Limb (tissue), 2 donors: ENCODE results near the gene LARGE1.
"Not testable (repeated sequence)": the region's sequence is repeated elsewhere in the genome, so short reads cannot be mapped to it uniquely, and the experiment has no call there.

Source experiments
- DNase-seq, 2 donors: peaks; one replicate each; pipeline ENCODE4 v3.0.0-alpha.2; 2016; ENCODE audit errors: extremely low spot score in 2 of 2

Gene LARGE1

GRCh38 chr22:33884829-33885228 lies 35.4 kb downstream of the LARGE1 start:
- DNase-seq: no peak

- DNase-seq: no peak
Measured at GRCh38 chr22:33883961-33884808, 36.1 kb downstream of the LARGE1 start.

GRCh38 chr22:33883561-33883960 lies 36.7 kb downstream of the LARGE1 start:
- no peak for DNase-seq

- DNase-seq: no peak
Measured at GRCh38 chr22:33882991-33883390, 37.3 kb downstream of the LARGE1 start.

GRCh38 chr22:33880986-33881385 lies 39.3 kb downstream of the LARGE1 start:
- no peak for DNase-seq

- DNase-seq: no peak
Measured at GRCh38 chr22:33879796-33880195, 40.5 kb downstream of the LARGE1 start.

GRCh38 chr22:33875316-33875715 lies 45.0 kb downstream of the LARGE1 start:
- no peak for DNase-seq

- no peak for DNase-seq
Measured at GRCh38 chr22:33874206-33874605, 46.1 kb downstream of the LARGE1 start.

- DNase-seq: no peak
Measured at GRCh38 chr22:33873666-33874065, 46.6 kb downstream of the LARGE1 start.

GRCh38 chr22:33873186-33873585 lies 47.1 kb downstream of the LARGE1 start:
- no peak for DNase-seq

- DNase-seq: no peak
Measured at GRCh38 chr22:33871935-33872334, 48.3 kb downstream of the LARGE1 start.

- no peak for DNase-seq
Measured at GRCh38 chr22:33869946-33870345, 50.3 kb downstream of the LARGE1 start.

- DNase-seq: no peak
Measured at GRCh38 chr22:33867971-33868370, 52.3 kb downstream of the LARGE1 start.

GRCh38 chr22:33867118-33867866 lies 53.0 kb downstream of the LARGE1 start:
- no peak for DNase-seq

GRCh38 chr22:33866511-33866910 lies 53.8 kb downstream of the LARGE1 start:
- DNase-seq: no peak

- DNase-seq: no peak
Measured at GRCh38 chr22:33865996-33866395, 54.3 kb downstream of the LARGE1 start.

- DNase-seq: no peak
Measured at GRCh38 chr22:33865248-33865647, 55.0 kb downstream of the LARGE1 start.

- no peak for DNase-seq
Measured at GRCh38 chr22:33864723-33865130, 55.5 kb downstream of the LARGE1 start.

- no peak for DNase-seq
Measured at GRCh38 chr22:33861216-33861875, 58.9 kb downstream of the LARGE1 start.

GRCh38 chr22:33860386-33860785 lies 59.9 kb downstream of the LARGE1 start:
- DNase-seq: no peak

- DNase-seq: no peak
Measured at GRCh38 chr22:33859311-33859710, 61.0 kb downstream of the LARGE1 start.

- DNase-seq: not testable (repeated sequence)
Measured at GRCh38 chr22:33858653-33859052, 61.6 kb downstream of the LARGE1 start.
